Neutrophil (primary cell): ENCODE results near the gene EPB41L1.

Experiments
- H3K27ac ChIP-seq: fragments of 200-600 bp; sonication (generic); 2 replicates; pipeline ENCODE4 v1.5.1; 2016; ENCODE audit warnings: mild to moderate bottlenecking, moderate library complexity
- H3K27me3 ChIP-seq: fragments of 200-600 bp; sonication (generic); 2 replicates; pipeline ENCODE4 v1.6.0; 2016; ENCODE audit warnings: mild to moderate bottlenecking
- H3K36me3 ChIP-seq: fragments of 200-600 bp; sonication (generic); 2 replicates; pipeline ENCODE4 v1.5.1; 2017
- H3K4me1 ChIP-seq, 2 experiments: fragments of 200-600 bp in 1 of 2; sonication (generic) in 1 of 2; 1 replicate in 1 of 2; 2 replicates in 1 of 2; pipeline versions ENCODE4 v1.5.1 to v1.6.1; 2013 to 2016; ENCODE audit warnings: low read depth in 1 of 2, low read length in 1 of 2, mild to moderate bottlenecking in 1 of 2, moderate library complexity in 1 of 2; ENCODE audit not compliant: control insufficient read depth in 1 of 2, insufficient read depth in 1 of 2
- H3K4me3 ChIP-seq, 2 experiments: fragments of 200-600 bp in 1 of 2; sonication (generic) in 1 of 2; 1 replicate in 1 of 2; 2 replicates in 1 of 2; pipeline ENCODE4 v1.5.1; 2013 to 2016; ENCODE audit warnings: low read depth in 1 of 2, low read length in 1 of 2, mild to moderate bottlenecking in 1 of 2, moderate library complexity in 1 of 2
- H3K9me3 ChIP-seq: fragments of 200-600 bp; sonication (generic); 2 replicates; pipeline ENCODE4 v1.5.1; 2016
- TF ChIP-seq, protein P1 (sequence below): fragments of 200-600 bp; sonication (generic); IDR thresholded peaks from 2 replicates; pipeline ENCODE4 v1.5.1; 2016; ENCODE audit warnings: antibody characterized with exemption

EPB41L1 gene

GRCh38 chr20:36208257-36208656, 53.7 kb downstream of the EPB41L1 start:
- Histone ChIP-seq H3K9me3 (no peaks in the 10 kb centered on the region), H3K4me3 (no peak overlapping the region), H3K36me3 (no peaks in the 10 kb centered on the region), H3K27me3 (peaks cover 8% of the 10 kb centered on the region), H3K4me1 (no peaks in the 10 kb centered on the region), H3K27ac (no peak overlapping the region)
- TF ChIP-seq, protein P1, sequence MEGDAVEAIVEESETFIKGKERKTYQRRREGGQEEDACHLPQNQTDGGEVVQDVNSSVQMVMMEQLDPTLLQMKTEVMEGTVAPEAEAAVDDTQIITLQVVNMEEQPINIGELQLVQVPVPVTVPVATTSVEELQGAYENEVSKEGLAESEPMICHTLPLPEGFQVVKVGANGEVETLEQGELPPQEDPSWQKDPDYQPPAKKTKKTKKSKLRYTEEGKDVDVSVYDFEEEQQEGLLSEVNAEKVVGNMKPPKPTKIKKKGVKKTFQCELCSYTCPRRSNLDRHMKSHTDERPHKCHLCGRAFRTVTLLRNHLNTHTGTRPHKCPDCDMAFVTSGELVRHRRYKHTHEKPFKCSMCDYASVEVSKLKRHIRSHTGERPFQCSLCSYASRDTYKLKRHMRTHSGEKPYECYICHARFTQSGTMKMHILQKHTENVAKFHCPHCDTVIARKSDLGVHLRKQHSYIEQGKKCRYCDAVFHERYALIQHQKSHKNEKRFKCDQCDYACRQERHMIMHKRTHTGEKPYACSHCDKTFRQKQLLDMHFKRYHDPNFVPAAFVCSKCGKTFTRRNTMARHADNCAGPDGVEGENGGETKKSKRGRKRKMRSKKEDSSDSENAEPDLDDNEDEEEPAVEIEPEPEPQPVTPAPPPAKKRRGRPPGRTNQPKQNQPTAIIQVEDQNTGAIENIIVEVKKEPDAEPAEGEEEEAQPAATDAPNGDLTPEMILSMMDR: no peak

DNA sequence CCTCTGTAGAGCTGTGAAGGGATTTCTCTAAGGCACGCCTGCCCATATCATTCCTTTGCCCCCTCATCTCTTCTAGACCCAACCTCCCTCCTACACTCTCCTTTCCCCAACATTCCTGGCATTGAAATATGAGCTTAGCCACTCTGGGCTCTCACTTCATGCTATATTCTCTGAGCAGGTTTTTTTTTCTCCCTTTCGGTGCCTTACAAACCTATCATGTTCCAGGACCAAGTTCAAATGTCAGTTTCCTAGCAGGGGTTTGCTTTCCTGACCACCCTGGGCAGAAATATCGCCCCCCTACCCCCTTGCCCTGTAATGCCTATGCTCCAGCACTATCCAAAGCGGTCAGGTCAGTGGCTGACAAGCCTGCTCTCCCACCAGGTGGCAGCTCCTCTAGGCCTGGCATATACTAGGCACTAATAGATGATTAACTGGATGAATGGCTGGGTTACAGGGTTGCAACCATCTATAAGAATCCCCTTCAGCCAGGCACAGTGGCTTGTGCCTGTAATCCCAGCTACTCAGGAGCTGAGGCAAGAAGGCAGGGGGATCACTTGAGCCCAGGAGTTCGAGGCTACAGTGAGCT, 56.0 kb downstream of the EPB41L1 start:
- H3K4me3 ChIP-seq: no peak overlapping the region
- H3K4me1 ChIP-seq: no peaks in the 10 kb centered on the region
- no peaks in the 10 kb centered on the region for H3K36me3 ChIP-seq
- H3K27ac ChIP-seq: no peak overlapping the region
- TF ChIP-seq, protein P1: no peak
- H3K27me3 ChIP-seq: no peaks in the 10 kb centered on the region
- no peaks in the 10 kb centered on the region for H3K9me3 ChIP-seq

- TF ChIP-seq, protein P1: no peak
- H3K4me1 ChIP-seq: no peaks in the 10 kb centered on the region
- H3K27ac ChIP-seq: no peak overlapping the region
- no peaks in the 10 kb centered on the region for H3K36me3 ChIP-seq
- H3K27me3 ChIP-seq: no peaks in the 10 kb centered on the region
- H3K4me3 ChIP-seq: no peak overlapping the region
- no peaks in the 10 kb centered on the region for H3K9me3 ChIP-seq
These were observed 58.8 kb downstream of the EPB41L1 start for GRCh38 chr20:36213362-36213761.

DNA sequence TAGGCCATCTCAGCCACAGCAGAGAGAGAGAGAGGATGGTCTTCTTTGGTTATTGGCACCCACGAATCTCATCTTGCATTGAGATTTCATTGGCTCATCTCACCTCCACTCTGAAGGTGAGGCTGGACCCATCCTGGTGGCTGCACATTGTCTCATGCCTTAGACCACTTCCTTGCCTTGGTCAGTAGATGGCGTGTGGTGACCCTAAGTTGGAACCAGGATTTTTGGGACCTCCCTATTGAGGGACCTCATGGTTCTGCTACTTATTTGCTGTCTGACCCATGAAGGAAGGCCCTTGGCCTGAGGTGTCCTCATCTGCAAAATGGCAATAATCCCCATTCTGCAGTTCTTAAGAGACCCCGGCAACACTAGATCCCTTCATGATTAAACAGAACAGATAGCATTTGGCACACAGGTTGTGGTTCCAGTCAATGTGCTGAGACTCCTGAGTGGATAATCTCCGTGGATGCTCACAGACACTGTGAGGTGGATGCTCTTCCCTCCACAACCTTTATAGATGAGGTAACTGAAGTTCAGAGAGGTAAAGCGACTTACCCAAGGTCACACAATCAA, 60.2 kb downstream of the EPB41L1 start:
- Histone ChIP-seq H3K27me3 (no peaks in the 10 kb centered on the region), H3K36me3 (no peaks in the 10 kb centered on the region), H3K9me3 (no peaks in the 10 kb centered on the region), H3K27ac (no peak overlapping the region), H3K4me1 (no peaks in the 10 kb centered on the region), H3K4me3 (no peak overlapping the region)
- TF ChIP-seq, protein P1: no peak

GRCh38 chr20:36215778-36216177, 61.2 kb downstream of the EPB41L1 start:
- H3K27me3 ChIP-seq: no peaks in the 10 kb centered on the region
- H3K27ac ChIP-seq: no peak overlapping the region
- TF ChIP-seq, protein P1: no peak
- H3K36me3 ChIP-seq: no peaks in the 10 kb centered on the region
- H3K4me3 ChIP-seq: no peak overlapping the region
- H3K4me1 ChIP-seq: no peaks in the 10 kb centered on the region
- no peaks in the 10 kb centered on the region for H3K9me3 ChIP-seq
